ENCODE data around the gene DHCR7. TPM values are rescaled to one million over a fixed set of nuclear protein-coding genes. Genes with fewer than 3 reads are reported as not detected.

The DHCR7 gene
- total RNA-seq, 1 donor from 2014 or later, result 35.9 TPM

GRCh38 chr11:71478528-71478840 is 30.3 kb upstream of the DHCR7 start:
- DNase-seq (ENCODE audit: low spot score in 2 of 2) (no peak), FAIRE-seq (no peak)

GRCh38 chr11:71477641-71478527 is 29.7 kb upstream of the DHCR7 start:
- DNase-seq (ENCODE audit: low spot score in 2 of 2), result no peak
- no peak for FAIRE-seq

GRCh38 chr11:71476926-71477640 is 28.9 kb upstream of the DHCR7 start:
- FAIRE-seq (no peak), DNase-seq (ENCODE audit: low spot score in 2 of 2) (no peak)

- FAIRE-seq (no peak), DNase-seq (ENCODE audit: low spot score in 2 of 2) (no peak)
Measured at GRCh38 chr11:71476031-71476430, 27.8 kb upstream of the DHCR7 start.

- no peak for DNase-seq (ENCODE audit: low spot score in 2 of 2)
- no peak for FAIRE-seq
Measured at GRCh38 chr11:71474771-71475483, 26.7 kb upstream of the DHCR7 start.

- DNase-seq (ENCODE audit: low spot score in 2 of 2) (no peak), FAIRE-seq (no peak)
Measured at GRCh38 chr11:71474141-71474770, 26.1 kb upstream of the DHCR7 start.

- no peak for DNase-seq (ENCODE audit: low spot score in 2 of 2)
- no peak for FAIRE-seq
Measured at GRCh38 chr11:71473793-71474080, 25.5 kb upstream of the DHCR7 start.

GRCh38 chr11:71472941-71473792 is 25.0 kb upstream of the DHCR7 start:
- FAIRE-seq (no peak), DNase-seq (ENCODE audit: low spot score in 2 of 2) (no peak)

GRCh38 chr11:71472357-71472885 is 24.2 kb upstream of the DHCR7 start:
- FAIRE-seq, result no peak

GRCh38 chr11:71470946-71471345 is 22.8 kb upstream of the DHCR7 start:
- FAIRE-seq, result no peak
- no peak for DNase-seq (ENCODE audit: low spot score in 2 of 2)

More at GRCh38 chr11:71472357-71472885, 24.2 kb upstream of the DHCR7 start:
- DNase-seq (ENCODE audit: low spot score in 2 of 2), result no peak

- no peak for FAIRE-seq
- DNase-seq (ENCODE audit: low spot score in 2 of 2), result no peak
Measured at GRCh38 chr11:71467164-71467563, 19.0 kb upstream of the DHCR7 start.

- DNase-seq (ENCODE audit: low spot score in 2 of 2) (no peak), FAIRE-seq (no peak)
Measured at GRCh38 chr11:71466358-71466757, 18.2 kb upstream of the DHCR7 start.

GRCh38 chr11:71465054-71465453 is 16.9 kb upstream of the DHCR7 start:
- FAIRE-seq, result no peak
- DNase-seq (ENCODE audit: low spot score in 2 of 2), result no peak

- FAIRE-seq (no peak), DNase-seq (ENCODE audit: low spot score in 2 of 2) (no peak)
Measured at GRCh38 chr11:71463331-71464211, 15.4 kb upstream of the DHCR7 start.

- DNase-seq (ENCODE audit: low spot score in 2 of 2) (no peak), FAIRE-seq (no peak)
Measured at GRCh38 chr11:71462726-71463125, 14.5 kb upstream of the DHCR7 start.

- FAIRE-seq, result no peak
Measured at GRCh38 chr11:71461696-71462095, 13.5 kb upstream of the DHCR7 start.

GRCh38 chr11:71459767-71460320 is 11.7 kb upstream of the DHCR7 start:
- no peak for DNase-seq (ENCODE audit: low spot score in 2 of 2)
- FAIRE-seq, result no peak

More at GRCh38 chr11:71461696-71462095, 13.5 kb upstream of the DHCR7 start:
- no peak for DNase-seq (ENCODE audit: low spot score in 2 of 2)

GRCh38 chr11:71459076-71459766 is 11.0 kb upstream of the DHCR7 start:
- FAIRE-seq (no peak), DNase-seq (ENCODE audit: low spot score in 2 of 2) (no peak)
